ENCODE results near the gene KCNJ6. TPM values are rescaled to one million over a fixed set of nuclear protein-coding genes. Genes with fewer than 3 reads are reported as not detected.

The KCNJ6 gene
- total RNA-seq, 1 experiment from 2014 or later: not detected

DNA sequence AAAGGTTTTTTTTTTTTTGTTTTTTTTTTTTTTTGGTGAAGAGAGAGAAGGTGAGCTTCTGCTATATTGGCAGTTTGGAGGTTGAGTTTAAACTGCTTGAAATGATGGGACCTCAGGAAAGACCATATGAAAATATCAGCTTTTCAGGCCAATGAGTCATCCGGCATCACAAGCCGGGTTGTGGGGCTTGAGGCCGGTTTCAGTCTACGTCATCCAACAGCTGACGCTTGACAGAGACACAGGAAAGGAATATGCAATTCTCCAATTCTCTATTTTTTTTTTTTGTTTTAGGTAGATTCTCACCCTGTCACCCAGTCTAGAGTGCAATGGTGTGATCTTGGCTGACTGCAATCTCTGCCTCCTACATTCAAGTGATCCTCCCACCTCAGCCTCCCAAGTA lies 52.4 kb downstream of the KCNJ6 start:
- no peak for TF ChIP-seq SIN3A (IDR thresholded peaks at IDR 0.05; ENCODE audit: borderline replicate concordance, insufficient read depth, low read depth, low read length)
- TF ChIP-seq POLR2AphosphoS5 (IDR thresholded peaks at IDR 0.05; ENCODE audit: low read depth, low read length): no peak
- TF ChIP-seq, protein P1, sequence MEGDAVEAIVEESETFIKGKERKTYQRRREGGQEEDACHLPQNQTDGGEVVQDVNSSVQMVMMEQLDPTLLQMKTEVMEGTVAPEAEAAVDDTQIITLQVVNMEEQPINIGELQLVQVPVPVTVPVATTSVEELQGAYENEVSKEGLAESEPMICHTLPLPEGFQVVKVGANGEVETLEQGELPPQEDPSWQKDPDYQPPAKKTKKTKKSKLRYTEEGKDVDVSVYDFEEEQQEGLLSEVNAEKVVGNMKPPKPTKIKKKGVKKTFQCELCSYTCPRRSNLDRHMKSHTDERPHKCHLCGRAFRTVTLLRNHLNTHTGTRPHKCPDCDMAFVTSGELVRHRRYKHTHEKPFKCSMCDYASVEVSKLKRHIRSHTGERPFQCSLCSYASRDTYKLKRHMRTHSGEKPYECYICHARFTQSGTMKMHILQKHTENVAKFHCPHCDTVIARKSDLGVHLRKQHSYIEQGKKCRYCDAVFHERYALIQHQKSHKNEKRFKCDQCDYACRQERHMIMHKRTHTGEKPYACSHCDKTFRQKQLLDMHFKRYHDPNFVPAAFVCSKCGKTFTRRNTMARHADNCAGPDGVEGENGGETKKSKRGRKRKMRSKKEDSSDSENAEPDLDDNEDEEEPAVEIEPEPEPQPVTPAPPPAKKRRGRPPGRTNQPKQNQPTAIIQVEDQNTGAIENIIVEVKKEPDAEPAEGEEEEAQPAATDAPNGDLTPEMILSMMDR (IDR thresholded peaks at IDR 0.05): no peak
- no peak for TF ChIP-seq TCF7L2 (IDR thresholded peaks at IDR 0.05; ENCODE audit: low read depth, low read length)
- TF ChIP-seq, protein P2, sequence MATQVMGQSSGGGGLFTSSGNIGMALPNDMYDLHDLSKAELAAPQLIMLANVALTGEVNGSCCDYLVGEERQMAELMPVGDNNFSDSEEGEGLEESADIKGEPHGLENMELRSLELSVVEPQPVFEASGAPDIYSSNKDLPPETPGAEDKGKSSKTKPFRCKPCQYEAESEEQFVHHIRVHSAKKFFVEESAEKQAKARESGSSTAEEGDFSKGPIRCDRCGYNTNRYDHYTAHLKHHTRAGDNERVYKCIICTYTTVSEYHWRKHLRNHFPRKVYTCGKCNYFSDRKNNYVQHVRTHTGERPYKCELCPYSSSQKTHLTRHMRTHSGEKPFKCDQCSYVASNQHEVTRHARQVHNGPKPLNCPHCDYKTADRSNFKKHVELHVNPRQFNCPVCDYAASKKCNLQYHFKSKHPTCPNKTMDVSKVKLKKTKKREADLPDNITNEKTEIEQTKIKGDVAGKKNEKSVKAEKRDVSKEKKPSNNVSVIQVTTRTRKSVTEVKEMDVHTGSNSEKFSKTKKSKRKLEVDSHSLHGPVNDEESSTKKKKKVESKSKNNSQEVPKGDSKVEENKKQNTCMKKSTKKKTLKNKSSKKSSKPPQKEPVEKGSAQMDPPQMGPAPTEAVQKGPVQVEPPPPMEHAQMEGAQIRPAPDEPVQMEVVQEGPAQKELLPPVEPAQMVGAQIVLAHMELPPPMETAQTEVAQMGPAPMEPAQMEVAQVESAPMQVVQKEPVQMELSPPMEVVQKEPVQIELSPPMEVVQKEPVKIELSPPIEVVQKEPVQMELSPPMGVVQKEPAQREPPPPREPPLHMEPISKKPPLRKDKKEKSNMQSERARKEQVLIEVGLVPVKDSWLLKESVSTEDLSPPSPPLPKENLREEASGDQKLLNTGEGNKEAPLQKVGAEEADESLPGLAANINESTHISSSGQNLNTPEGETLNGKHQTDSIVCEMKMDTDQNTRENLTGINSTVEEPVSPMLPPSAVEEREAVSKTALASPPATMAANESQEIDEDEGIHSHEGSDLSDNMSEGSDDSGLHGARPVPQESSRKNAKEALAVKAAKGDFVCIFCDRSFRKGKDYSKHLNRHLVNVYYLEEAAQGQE (IDR thresholded peaks at IDR 0.05; ENCODE audit: insufficient read depth in 1 of 2, low read depth in 2 of 2, low read length in 1 of 2): no peak
- DNase-seq (ENCODE audit: low read depth, low spot score): no peak
- Histone ChIP-seq H3K27me3 (ENCODE audit: control insufficient read depth, insufficient read depth, low read length) (peaks cover 3% of the 10 kb centered on the region; the same call in 1 of the 2 replicates), H3K27ac (ENCODE audit: low read length) (no peak overlapping the region), H3K4me3 (ENCODE audit: low read depth in 2 of 2, low read length in 2 of 2) (no peak overlapping the region), H3K36me3 (ENCODE audit: control insufficient read depth, insufficient read depth, low read length) (no peaks in the 10 kb centered on the region), H3K9me3 (ENCODE audit: control insufficient read depth, insufficient read depth, low read depth, low read length) (no peaks in the 10 kb centered on the region), H3K4me1 (ENCODE audit: control insufficient read depth, insufficient read depth, low read length) (no peaks in the 10 kb centered on the region)
- ATAC-seq: no peak
- CTCF ChIA-PET: no interaction called here
- POLR2A ChIA-PET: no interaction called here
- in situ Hi-C loops (cut with HindIII; ENCODE audit: low pct_unique_long_range_greater_than_20kb, low sequenced_read_pairs) (no loop called here), intact Hi-C loops (cut with micrococcal nuclease; ENCODE audit: unreplicated experiment) (no loop called here)
- BruUV-seq (replicated peaks): no TSS peak

DNA sequence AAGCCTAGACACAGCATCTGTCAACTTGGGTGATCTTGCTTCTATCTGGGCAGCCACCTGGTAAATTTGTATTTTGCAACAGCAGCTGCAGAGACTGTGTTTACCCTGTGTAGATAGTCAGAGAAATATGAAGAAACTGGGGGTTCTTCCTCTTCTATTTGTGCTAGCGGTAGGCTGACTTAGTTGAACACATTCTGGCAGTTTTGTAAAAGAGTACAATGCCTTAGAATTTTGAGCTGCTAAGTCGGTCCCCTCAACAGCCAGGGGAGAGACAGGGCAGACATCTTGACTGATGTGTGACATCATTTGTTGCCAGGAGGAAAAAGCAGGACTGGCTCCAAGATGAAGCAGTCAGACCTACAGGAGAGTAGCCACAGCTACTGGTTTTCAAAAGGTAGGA lies 53.7 kb downstream of the KCNJ6 start:
- Histone ChIP-seq H3K4me3 (ENCODE audit: low read depth in 2 of 2, low read length in 2 of 2) (no peak overlapping the region), H3K4me1 (ENCODE audit: control insufficient read depth, insufficient read depth, low read length) (no peaks in the 10 kb centered on the region), H3K27ac (ENCODE audit: low read length) (no peak overlapping the region), H3K36me3 (ENCODE audit: control insufficient read depth, insufficient read depth, low read length) (no peaks in the 10 kb centered on the region), H3K9me3 (ENCODE audit: control insufficient read depth, insufficient read depth, low read depth, low read length) (no peaks in the 10 kb centered on the region), H3K27me3 (ENCODE audit: control insufficient read depth, insufficient read depth, low read length) (no peaks in the 10 kb centered on the region; the same call in 1 of the 2 replicates)
- no TSS peak for BruUV-seq (replicated peaks)
- TF ChIP-seq, protein P2 (IDR thresholded peaks at IDR 0.05; ENCODE audit: insufficient read depth in 1 of 2, low read depth in 2 of 2, low read length in 1 of 2): no peak
- TF ChIP-seq, protein P1 (IDR thresholded peaks at IDR 0.05): no peak
- TF ChIP-seq TCF7L2 (IDR thresholded peaks at IDR 0.05; ENCODE audit: low read depth, low read length) (no peak), POLR2AphosphoS5 (IDR thresholded peaks at IDR 0.05; ENCODE audit: low read depth, low read length) (no peak), SIN3A (IDR thresholded peaks at IDR 0.05; ENCODE audit: borderline replicate concordance, insufficient read depth, low read depth, low read length) (no peak)
- ChIA-PET CTCF (no interaction called here), POLR2A (no interaction called here)
- no peak for ATAC-seq
- in situ Hi-C loops (cut with HindIII; ENCODE audit: low pct_unique_long_range_greater_than_20kb, low sequenced_read_pairs) (no loop called here), intact Hi-C loops (cut with micrococcal nuclease; ENCODE audit: unreplicated experiment) (no loop called here)
- no peak for DNase-seq (ENCODE audit: low read depth, low spot score)
